Fibroblast of peridontal ligament (primary cell): Measurements from ENCODE around the gene ARHGEF1.
"Not testable (repeated sequence)": the region's sequence is repeated elsewhere in the genome, so short reads cannot be mapped to it uniquely, and the experiment has no call there.

Experiments used
- DNase-seq: peaks from one replicate; pipeline ENCODE4 v3.0.0-alpha.2; 2010; ENCODE audit errors: extremely low read depth

ARHGEF1 gene

GRCh38 chr19:41905273-41906002 lies 22.5 kb downstream of the ARHGEF1 start:
- no peak for DNase-seq

GRCh38 chr19:41906271-41906670 lies 23.3 kb downstream of the ARHGEF1 start:
- DNase-seq, result no peak

GRCh38 chr19:41906916-41907680 lies 24.1 kb downstream of the ARHGEF1 start:
- no peak for DNase-seq

GRCh38 chr19:41907994-41908615 lies 25.1 kb downstream of the ARHGEF1 start:
- no peak for DNase-seq

- DNase-seq, result no peak
Measured at GRCh38 chr19:41908724-41909464, 25.9 kb downstream of the ARHGEF1 start.

GRCh38 chr19:41909706-41910105 lies 26.7 kb downstream of the ARHGEF1 start:
- DNase-seq, result no peak

- no peak for DNase-seq
Measured at GRCh38 chr19:41910240-41910991, 27.4 kb downstream of the ARHGEF1 start.

- no peak for DNase-seq
Measured at GRCh38 chr19:41910992-41911888, 28.3 kb downstream of the ARHGEF1 start.

- no peak for DNase-seq
Measured at GRCh38 chr19:41911889-41912731, 29.1 kb downstream of the ARHGEF1 start.

- DNase-seq, result no peak
Measured at GRCh38 chr19:41912899-41913537, 30.0 kb downstream of the ARHGEF1 start.

- no peak for DNase-seq
Measured at GRCh38 chr19:41913538-41914423, 30.8 kb downstream of the ARHGEF1 start.

GRCh38 chr19:41914424-41914834 lies 31.4 kb downstream of the ARHGEF1 start:
- not testable (repeated sequence) for DNase-seq

GRCh38 chr19:41915021-41915775 lies 32.2 kb downstream of the ARHGEF1 start:
- DNase-seq, result no peak

- no peak for DNase-seq
Measured at GRCh38 chr19:41915776-41916414, 32.9 kb downstream of the ARHGEF1 start.

- no peak for DNase-seq
Measured at GRCh38 chr19:41917676-41918075, 34.7 kb downstream of the ARHGEF1 start.

GRCh38 chr19:41918095-41918494 lies 35.1 kb downstream of the ARHGEF1 start:
- DNase-seq, result no peak
